MG63 (cell line): ENCODE measurements around the gene PACS1. TPM values are rescaled to one million over a fixed set of nuclear protein-coding genes. Genes with fewer than 3 reads are reported as not detected.
"Not testable (repeated sequence)": the region's sequence is repeated elsewhere in the genome, so short reads cannot be mapped to it uniquely, and the experiment has no call there.

ENCODE experiments used
- DNase-seq: peaks from one replicate; pipeline ENCODE4 v3.0.0-alpha.2; 2020
- H3K27me3 ChIP-seq: fragments of 250-450 bp; sonication (Bioruptor Pico); 2 replicates; pipeline ENCODE4 v1.5.1; 2020; ENCODE audit warnings: mild to moderate bottlenecking, moderate library complexity
- H3K36me3 ChIP-seq: fragments of 250-450 bp; sonication (Bioruptor Pico); 2 replicates; pipeline ENCODE4 v1.5.1; 2020; ENCODE audit warnings: mild to moderate bottlenecking, moderate library complexity
- H3K4me3 ChIP-seq: fragments of 250-450 bp; sonication (Bioruptor Pico); 2 replicates; pipeline ENCODE4 v1.5.1; 2020; ENCODE audit warnings: mild to moderate bottlenecking, moderate library complexity
- H3K9me3 ChIP-seq: fragments of 250-450 bp; sonication (Bioruptor Pico); 2 replicates; pipeline ENCODE4 v1.5.1; 2020; ENCODE audit warnings: mild to moderate bottlenecking, moderate library complexity
- total RNA-seq: library from RNA; depleted of rRNA; stranded (reverse); fragments of >200 nt; shearing (Covaris generic); gene quantifications from 2 replicates; pipeline ENCODE4 v1.2.3, GENCODE V29; 2014; ENCODE audit warnings: low replicate concordance

Gene PACS1
- total RNA-seq, 1 experiment from 2014 or later = 11.2 TPM

DNA sequence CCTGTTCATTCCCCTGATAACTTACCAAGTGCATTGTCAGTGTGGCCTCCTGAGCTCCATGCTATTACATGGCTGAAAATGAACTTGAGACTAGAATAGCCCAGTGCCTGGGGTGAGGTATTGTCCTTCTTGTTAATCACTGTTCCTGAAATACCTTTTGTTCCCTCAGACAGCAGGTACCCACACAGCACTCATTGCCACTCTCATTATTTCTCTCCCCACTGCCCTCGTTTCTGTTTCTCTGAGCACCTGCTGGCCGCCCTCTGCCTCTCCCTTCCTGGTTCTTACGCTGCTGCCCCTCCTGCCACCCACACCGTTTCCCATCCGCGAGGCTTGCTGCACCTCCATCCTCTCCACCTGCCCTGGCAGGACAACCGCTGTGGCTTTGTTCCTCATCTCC, 161.5 kb downstream of the PACS1 start:
- H3K27me3 ChIP-seq = no peaks in the 10 kb centered on the region
- no peak for DNase-seq
- peaks cover 2% of the 10 kb centered on the region; the same call in 1 of the 2 replicates for H3K36me3 ChIP-seq

DNA sequence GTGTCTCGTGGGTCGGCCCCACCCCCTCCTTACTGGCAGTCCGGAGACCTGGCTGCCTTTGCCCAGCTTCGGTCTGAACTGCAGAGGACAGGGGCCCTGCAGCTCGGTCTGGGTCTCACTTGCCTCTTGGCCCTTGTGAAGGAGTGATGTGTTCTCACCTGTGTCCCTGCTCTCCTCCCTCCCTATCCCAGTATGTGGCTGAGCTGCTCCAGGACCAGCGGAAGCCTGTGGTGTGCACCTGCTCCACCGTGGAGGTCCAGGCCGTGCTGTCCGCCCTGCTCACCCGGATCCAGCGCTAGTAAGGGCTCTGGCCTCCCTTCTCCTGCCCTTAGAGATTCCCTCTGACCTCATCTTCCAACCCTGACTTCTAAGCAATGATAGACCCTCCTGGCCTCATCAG, 162.7 kb downstream of the PACS1 start:
- Histone ChIP-seq H3K36me3 (peaks cover 2% of the 10 kb centered on the region; the same call in 1 of the 2 replicates), H3K27me3 (no peaks in the 10 kb centered on the region), H3K4me3 (no peak overlapping the region), H3K9me3 (no peaks in the 10 kb centered on the region)
- DNase-seq = no peak

More for the DNA sequence above, 161.5 kb downstream of the PACS1 start:
- no peak overlapping the region for H3K4me3 ChIP-seq
- no peaks in the 10 kb centered on the region for H3K9me3 ChIP-seq

DNA sequence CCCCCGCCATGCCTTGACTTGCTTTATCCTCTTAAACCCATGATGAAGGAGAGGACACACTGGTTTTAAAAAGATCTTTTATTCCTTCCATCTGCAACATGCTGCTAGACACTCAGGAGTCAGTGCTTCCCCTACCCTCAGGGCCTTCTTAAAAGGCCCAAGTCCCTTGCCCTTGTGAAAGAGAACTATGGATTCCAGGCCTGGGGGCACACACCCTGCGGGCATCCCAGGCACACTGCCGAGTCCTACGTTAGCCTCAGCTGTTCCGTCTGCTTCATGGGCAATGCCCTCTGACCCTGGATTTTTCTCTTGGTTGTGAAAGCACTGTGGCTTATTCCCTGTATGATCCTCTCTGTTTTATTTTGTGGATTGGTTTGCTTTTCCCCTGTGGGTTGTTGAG, 163.2 kb downstream of the PACS1 start:
- no peak for DNase-seq
- H3K27me3 ChIP-seq = no peaks in the 10 kb centered on the region
- peaks cover 2% of the 10 kb centered on the region; the same call in 1 of the 2 replicates for H3K36me3 ChIP-seq
- no peaks in the 10 kb centered on the region for H3K9me3 ChIP-seq
- no peak overlapping the region for H3K4me3 ChIP-seq

DNA sequence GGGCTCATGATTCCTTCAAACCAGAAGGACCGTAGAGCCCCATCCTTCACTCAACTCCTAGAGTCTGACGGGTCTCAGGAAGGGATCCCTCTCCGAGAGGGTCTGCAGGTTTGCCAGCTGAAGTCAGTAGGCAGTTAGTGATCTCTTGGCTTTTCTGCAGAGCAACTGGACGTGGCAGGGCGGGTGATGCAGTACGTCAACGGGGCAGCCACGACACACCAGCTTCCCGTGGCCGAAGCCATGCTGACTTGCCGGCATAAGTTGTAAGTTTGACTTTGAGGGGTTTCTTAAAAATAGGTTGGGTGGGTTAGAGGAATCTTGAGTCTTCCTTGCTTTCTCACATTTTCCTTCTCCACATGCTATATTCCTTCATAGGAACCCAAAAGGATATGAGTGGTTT, 165.1 kb downstream of the PACS1 start:
- H3K4me3 ChIP-seq = no peak overlapping the region
- peaks cover 5% of the 10 kb centered on the region; the same call in 1 of the 2 replicates for H3K36me3 ChIP-seq
- H3K27me3 ChIP-seq = no peaks in the 10 kb centered on the region
- DNase-seq = no peak
- no peaks in the 10 kb centered on the region for H3K9me3 ChIP-seq

DNA sequence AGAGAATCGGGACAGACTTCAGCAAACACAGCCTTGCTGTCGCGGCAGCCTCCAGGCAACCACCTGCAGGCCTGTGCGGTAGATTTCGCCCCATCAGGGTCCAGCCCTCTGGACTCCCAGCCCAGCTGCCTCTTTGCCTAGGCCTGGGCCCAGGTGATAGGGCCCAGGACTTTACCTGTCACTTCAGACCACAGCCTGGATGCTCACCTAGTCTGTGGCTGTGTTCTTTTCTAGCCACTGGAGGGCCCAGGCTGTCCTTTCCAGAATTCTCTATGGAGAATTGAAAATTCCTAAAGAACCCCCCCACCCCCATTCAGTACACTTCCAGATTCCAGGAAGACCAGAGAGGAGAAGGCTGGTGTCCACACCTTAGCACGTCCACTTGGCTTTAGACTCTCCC, 167.8 kb downstream of the PACS1 start:
- no peak overlapping the region for H3K4me3 ChIP-seq
- DNase-seq = no peak
- H3K36me3 ChIP-seq = peaks cover 5% of the 10 kb centered on the region; the same call in 1 of the 2 replicates
- H3K27me3 ChIP-seq = no peaks in the 10 kb centered on the region
- no peaks in the 10 kb centered on the region for H3K9me3 ChIP-seq

DNA sequence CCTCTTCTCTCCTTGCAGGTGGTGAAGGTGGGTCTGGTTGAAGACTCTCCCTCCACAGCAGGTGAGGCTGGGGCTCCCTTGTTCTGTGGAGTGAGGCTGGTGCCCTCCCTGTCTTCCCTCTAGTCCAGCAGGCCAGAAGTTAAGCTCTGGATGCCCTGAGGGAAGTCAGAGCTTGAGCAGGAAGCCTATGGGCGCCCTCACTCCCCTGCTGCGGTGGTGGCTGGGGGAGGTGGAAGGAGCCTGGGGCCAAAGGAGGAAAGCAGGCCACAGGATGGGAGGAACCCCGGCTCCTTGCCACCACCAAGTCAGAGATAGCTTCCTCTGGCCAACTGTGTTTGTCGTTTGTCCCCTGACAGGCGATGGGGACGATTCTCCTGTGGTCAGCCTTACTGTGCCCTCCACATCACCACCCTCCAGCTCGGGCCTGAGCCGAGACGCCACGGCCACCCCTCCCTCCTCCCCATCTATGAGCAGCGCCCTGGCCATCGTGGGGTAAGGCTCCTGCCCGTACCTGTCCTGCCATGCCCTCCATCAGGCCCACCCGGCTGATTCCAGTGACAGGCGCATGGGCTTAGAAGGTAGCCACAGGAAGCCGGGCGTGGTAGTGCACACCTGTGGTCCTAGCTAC, 168.8 kb downstream of the PACS1 start:
- H3K4me3 ChIP-seq = no peak overlapping the region
- no peaks in the 10 kb centered on the region for H3K9me3 ChIP-seq
- peaks cover 5% of the 10 kb centered on the region; the same call in 1 of the 2 replicates for H3K36me3 ChIP-seq
- no peaks in the 10 kb centered on the region for H3K27me3 ChIP-seq
- no peak for DNase-seq

DNA sequence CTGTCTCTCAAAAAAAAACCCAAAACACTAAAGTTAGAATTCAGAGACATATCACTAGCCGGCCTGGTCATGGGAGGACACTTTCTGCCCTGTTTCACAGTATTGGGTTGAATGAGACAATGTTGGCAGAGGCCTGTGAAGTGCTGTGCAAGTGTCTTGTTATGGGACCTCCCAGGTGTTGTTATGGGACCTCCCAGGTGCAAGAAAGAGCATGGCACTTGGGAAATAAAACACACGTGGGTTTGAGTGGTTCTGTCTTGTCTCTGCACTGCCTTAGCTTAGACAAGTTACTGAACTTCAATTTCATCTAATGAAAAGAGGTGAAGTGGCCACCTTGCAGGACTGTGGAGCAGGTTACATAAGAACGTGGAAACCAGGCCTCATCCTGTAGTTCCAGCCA, 169.4 kb downstream of the PACS1 start:
- Histone ChIP-seq H3K36me3 (peaks cover 4% of the 10 kb centered on the region; the same call in 1 of the 2 replicates), H3K9me3 (no peaks in the 10 kb centered on the region), H3K27me3 (no peaks in the 10 kb centered on the region), H3K4me3 (no peak overlapping the region)
- DNase-seq = no peak

DNA sequence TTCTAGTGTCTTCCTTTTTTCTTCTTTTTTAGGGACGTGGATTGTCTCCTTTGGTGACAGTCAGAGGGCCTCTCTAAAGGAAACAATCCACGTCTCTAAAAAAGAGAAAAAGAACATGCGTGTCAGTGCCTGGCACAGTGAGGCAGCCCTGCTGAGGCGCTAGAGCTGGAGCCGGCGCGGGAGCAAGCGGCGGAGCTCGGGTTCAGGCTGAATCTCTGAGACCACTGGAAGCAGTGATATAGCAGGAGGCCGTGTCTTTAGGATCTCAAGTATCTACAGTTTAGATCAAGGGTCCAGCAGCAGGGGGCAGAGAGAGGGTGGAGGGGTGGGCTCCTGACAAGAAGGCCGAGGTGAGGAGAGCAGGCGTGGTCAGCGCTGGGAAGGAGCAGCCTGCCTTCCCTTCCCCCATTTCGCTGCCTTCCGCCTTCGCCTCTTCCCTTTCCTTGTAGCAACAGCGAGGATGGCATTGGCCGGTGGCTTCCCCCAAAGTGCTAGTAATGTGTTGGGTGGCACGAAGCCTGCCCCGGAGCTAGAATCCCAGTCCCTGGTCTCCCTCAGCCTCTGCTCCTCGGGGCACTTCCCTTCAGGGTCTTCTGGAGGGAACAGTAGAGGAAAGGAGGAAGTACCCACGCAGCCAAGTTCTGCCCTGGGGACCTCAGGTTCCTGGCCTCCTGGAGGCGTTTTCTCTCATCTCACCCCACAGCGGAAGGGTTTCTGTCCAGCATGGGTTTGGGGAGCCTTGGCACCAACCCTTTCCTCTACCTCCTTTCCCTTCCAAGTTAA, 170.1 kb downstream of the PACS1 start:
- Histone ChIP-seq H3K27me3 (no peaks in the 10 kb centered on the region), H3K36me3 (peaks cover 4% of the 10 kb centered on the region; the same call in 1 of the 2 replicates), H3K4me3 (no peak overlapping the region), H3K9me3 (no peaks in the 10 kb centered on the region)
- DNase-seq = no peak

DNA sequence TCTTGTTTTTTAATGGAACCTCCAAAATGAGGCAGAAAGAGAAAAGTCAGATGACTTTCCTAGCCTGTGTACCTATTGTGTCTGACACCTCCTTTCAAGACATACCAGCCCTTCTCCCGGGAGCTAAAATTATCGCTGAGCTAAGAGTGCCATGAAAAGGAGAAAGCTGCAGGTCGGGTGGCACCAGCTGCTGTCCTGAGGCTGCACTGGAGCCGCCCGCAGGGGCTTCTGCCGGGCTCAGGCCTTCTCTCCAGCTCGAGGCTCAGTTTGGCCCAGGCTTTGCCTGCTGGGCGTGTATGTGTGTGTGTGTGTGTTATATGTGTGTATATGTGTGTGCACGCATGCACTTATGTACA, 170.7 kb downstream of the PACS1 start:
- DNase-seq = no peak
- Histone ChIP-seq H3K9me3 (no peaks in the 10 kb centered on the region), H3K36me3 (peaks cover 4% of the 10 kb centered on the region; the same call in 1 of the 2 replicates), H3K27me3 (no peaks in the 10 kb centered on the region), H3K4me3 (no peak overlapping the region)

DNA sequence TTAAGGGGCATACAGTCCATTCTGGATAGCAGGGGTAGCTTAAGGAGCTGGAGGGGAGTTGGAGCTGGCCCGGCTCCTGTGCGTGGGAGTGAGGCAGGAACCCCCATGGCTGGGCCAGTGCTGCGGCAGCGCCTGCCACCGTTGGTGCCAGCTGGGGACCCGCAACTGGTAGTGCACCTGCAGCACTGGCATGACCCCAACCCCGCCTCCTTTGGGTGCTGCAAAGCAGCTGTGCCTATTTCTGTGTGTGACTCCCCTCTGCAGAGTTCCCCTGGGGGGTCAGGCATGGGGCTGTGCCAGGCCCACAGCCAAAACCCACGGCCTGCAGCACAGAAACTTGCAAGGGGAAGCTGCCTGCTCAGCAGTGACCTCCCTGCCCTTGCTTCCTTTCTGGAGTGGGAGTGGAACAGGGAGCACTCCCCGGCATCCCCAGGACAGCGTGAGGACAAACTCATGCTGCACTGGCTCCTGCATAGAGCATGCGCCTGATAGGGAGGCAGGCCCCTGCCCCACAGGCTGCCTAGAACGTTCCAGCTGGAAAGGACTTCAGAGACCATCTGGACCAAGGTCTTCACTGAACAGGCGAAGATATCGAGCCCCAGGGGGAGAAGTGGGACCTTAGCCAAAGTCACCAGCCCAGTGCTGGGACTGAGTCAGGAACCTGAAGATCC, 172.2 kb downstream of the PACS1 start:
- Histone ChIP-seq H3K36me3 (peaks cover 4% of the 10 kb centered on the region; the same call in 1 of the 2 replicates), H3K27me3 (no peaks in the 10 kb centered on the region), H3K9me3 (no peaks in the 10 kb centered on the region), H3K4me3 (no peak overlapping the region)
- DNase-seq = no peak

DNA sequence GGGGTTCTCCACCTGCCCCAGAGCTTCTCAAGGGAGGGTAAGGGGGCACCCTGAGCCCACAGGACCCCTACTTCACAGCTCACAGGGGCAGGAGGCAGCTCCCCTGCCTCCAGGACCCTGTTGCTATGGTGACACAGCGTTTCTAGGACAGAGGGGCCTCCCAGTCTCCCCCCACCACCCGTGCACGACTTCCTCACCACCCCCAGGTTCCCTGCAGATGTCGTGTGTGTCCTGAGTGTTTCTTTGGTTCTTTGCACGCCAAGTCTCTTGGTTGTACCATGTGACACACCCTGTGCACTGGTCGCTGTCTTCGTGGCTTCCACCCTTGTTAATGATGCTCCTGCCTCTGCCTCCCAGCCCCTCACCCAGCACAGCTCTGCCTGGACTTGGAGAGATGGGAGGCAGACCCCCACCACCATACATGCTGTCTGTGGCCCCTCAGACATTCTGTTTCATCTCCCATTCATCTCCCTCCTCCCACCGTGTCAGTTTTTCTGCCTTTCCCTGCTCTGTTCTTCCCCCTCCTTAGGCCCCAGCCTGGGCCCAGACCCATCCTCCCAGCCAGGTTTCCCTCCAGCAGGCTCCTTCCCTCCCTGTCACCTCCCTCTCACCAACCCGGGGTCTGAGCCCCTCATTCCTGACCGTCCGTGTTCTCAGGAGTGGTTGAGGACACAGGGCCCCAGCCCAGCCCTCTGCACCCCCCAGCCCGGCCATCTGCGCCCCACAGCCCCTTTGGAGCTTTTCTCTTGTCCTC, 173.9 kb downstream of the PACS1 start:
- Histone ChIP-seq H3K36me3 (peaks cover 4% of the 10 kb centered on the region; the same call in 1 of the 2 replicates), H3K4me3 (no peak overlapping the region), H3K9me3 (no peaks in the 10 kb centered on the region), H3K27me3 (no peaks in the 10 kb centered on the region)
- no peak for DNase-seq

DNA sequence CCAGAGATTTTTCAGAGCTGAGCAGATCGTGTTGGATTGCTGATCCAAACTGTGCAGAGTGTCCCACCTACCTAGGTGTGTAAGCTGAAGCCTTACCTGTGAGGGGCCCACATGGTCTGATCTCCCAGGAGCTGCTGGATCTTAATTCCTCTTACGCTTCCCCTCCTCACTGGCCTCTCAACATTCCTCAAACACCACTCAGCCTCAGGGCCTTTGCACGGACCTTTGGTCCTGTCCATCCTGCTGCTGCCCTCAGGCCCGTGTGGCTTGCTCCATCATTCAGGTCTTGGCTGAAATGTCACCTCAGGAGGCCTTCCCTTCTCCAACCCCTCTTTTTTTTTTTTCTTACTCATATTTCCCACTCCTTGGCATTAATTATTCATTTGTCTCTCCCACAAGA, 177.2 kb downstream of the PACS1 start:
- DNase-seq = no peak
- Histone ChIP-seq H3K27me3 (no peaks in the 10 kb centered on the region), H3K4me3 (no peak overlapping the region), H3K9me3 (no peaks in the 10 kb centered on the region), H3K36me3 (no peaks in the 10 kb centered on the region)

DNA sequence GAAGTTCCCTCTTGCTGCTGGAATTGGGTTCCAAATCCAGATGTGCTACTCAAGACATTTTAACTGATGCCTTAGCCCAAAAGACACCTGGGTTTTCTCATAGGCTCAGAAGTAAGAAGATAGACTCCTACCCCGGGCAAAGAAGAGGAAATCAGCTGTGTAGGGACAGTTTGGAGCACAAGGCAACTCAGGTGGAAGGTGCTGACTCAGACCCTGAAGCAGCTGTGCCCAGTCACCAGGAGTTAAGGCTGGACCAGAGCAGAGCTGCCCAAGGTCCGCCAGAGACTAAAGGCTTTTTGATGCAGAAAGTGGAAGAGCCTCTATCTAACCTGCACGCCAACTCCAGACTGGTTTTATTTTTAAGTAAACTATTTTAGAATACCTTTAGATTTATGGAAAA, 177.7 kb downstream of the PACS1 start:
- DNase-seq = no peak
- no peaks in the 10 kb centered on the region for H3K27me3 ChIP-seq
- no peaks in the 10 kb centered on the region for H3K36me3 ChIP-seq
- H3K4me3 ChIP-seq = no peak overlapping the region
- H3K9me3 ChIP-seq = no peaks in the 10 kb centered on the region

DNA sequence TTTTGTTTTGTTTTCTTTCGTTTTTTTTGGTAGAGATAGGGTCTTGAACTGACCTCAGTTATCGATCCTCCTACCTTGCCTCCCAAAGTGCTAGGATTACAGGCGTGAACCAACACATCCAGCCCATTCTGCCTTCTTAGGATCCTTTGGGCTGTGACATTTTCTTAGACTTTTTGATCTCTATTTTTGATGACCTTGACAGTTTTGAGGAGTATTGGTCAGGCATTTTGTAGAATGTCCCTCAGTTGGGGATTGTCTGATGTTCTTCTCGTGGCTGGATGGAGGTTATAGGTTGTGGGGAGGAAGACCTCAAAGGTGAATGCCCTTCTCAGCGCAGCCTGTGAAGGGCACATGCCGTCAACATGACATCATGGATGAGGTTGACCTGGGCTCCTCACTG, 178.8 kb downstream of the PACS1 start:
- Histone ChIP-seq H3K36me3 (no peaks in the 10 kb centered on the region), H3K4me3 (no peak overlapping the region), H3K9me3 (no peaks in the 10 kb centered on the region), H3K27me3 (no peaks in the 10 kb centered on the region)
- DNase-seq = no peak

DNA sequence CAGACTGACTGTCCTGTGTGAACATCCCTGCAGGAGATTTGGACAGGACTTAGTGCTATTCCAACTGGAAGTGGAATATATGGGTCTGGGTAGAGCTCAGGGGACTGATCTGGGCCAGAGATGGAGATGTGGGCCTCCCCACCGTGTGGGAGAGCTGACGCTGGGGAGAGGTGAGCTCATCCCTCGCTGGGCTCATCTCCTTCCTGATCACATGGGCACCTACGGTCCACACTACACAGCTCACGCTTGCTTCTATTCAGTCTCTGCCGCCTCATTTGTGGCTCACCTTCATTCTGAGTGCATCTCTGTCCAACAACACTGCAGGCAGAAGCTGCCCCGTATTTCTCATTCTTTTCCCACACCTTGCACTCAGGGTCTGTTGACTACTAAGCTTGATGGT, 181.7 kb downstream of the PACS1 start:
- H3K9me3 ChIP-seq = no peaks in the 10 kb centered on the region
- no peaks in the 10 kb centered on the region for H3K27me3 ChIP-seq
- no peaks in the 10 kb centered on the region for H3K36me3 ChIP-seq
- H3K4me3 ChIP-seq = no peak overlapping the region
- no peak for DNase-seq

DNA sequence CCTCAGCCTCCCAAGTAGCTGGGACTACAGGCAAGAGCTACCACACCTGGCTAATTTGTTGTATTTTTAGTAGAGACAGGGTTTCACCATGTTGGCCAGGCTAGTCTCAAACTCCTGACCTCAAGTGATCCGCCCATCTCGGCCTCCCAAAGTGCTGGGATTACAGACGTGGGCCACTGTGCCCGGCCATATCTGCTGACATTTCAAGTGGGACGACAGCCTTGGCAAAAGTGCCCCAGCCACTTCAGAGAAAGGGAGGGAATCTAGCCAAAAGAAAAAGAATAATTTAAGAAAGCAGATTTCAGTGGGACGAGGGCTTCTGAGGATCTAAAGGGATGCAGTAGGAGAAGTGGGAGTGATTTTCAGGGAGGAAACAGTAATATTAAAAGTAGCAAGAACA, 183.0 kb downstream of the PACS1 start:
- H3K4me3 ChIP-seq, DNase-seq, H3K9me3 ChIP-seq, H3K36me3 ChIP-seq, H3K27me3 ChIP-seq: not testable (repeated sequence)

DNA sequence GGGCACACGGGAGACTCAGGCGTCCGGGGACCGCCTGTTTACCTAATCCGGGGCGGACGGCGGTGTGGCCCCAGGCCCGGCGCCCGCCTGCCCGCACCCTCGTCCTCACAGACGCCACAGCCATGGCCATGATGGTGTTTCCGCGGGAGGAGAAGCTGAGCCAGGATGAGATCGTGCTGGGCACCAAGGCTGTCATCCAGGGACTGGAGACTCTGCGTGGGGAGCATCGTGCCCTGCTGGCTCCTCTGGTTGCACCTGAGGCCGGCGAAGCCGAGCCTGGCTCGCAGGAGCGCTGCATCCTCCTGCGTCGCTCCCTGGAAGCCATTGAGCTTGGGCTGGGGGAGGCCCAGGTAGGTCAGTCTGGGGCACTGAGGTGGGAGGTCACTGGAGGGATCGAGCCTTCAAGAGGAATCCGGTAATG, 188.4 kb downstream of the PACS1 start:
- no peaks in the 10 kb centered on the region for H3K9me3 ChIP-seq
- peaks cover 30% of the 10 kb centered on the region for H3K36me3 ChIP-seq
- peak overlapping the region; percentile 99 for H3K4me3 ChIP-seq
- no peaks in the 10 kb centered on the region for H3K27me3 ChIP-seq
- no peak for DNase-seq
